ENCODE measurements around the gene NRBF2. TPM values are rescaled to one million over a fixed set of nuclear protein-coding genes. Genes with fewer than 3 reads are reported as not detected.

The NRBF2 gene
- total and polyA plus RNA-seq, 2 experiments from 2014 or later: 22.9 to 38.3 TPM

DNA sequence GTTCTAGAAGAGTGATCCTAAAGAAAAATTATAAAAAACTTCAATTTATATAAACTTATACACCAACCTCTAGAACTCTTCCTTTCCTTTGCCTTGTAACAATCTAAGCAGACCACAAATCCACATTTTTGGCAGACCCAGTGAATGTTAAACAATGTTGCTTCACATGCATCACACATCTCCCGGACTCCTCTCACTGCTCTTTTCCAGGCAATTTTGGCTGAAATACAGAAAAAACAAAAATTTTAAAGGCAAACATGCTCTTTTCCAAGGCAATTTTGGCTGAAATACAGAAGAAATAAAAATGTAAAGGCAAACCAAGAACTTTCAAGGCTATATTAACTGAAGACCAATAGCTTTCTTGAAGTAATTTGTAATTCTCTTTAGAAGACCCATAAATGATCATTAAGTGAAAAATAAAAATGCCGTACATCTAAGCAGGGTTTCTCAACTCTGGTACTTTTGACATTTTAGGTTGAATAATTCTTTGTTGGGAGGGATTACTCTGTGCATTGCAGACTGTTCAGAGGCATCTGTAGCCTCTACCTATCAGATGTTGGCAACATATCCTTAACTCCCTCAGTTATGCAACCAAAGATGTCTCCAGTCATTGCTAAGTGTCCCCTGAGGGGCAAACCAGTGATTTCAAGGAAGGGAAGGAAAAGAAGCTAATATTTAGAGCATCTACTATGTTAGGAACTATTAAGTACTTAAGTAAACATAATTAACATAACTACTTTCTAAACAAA is 64.4 kb downstream of the NRBF2 start:
- Histone ChIP-seq H3K27me3 (ENCODE audit: insufficient read depth) (no peaks in the 10 kb centered on the region), H3K4me3 (no peak overlapping the region), H4K20me1 (replicated peaks; ENCODE audit: insufficient read depth) (peaks cover 5% of the 10 kb centered on the region; the same call in 1 of the 2 replicates), H2AFZ (no peak overlapping the region), H3K4me1 (ENCODE audit: insufficient read depth) (peaks cover 24% of the 10 kb centered on the region), H3F3A (replicated peaks; ENCODE audit: low read depth) (no peaks in the 10 kb centered on the region), H3K4me2 (no peak overlapping the region), H3K36me3 (ENCODE audit: insufficient read depth) (peaks cover 63% of the 10 kb centered on the region), H3K79me2 (replicated peaks; ENCODE audit: insufficient read depth) (peaks cover 49% of the 10 kb centered on the region), H3K9me2 (ENCODE audit: insufficient read depth) (no peaks in the 10 kb centered on the region), H3K27ac (ENCODE audit: low read depth) (0 out of 2 replicates have a peak overlapping the region, but pooled peaks have one; percentile 7)
- no peak overlapping the region for H3K4me3 Mint-ChIP-seq
- DNase-seq (ENCODE audit: low spot score) (no peak), ATAC-seq (no peak)
- TF ChIP-seq STAT1 (IDR thresholded peaks at IDR 0.05; ENCODE audit: unreplicated experiment) (no peak), ETS1 (IDR thresholded peaks at IDR 0.05) (no peak), JUNB (IDR thresholded peaks at IDR 0.05; ENCODE audit: unreplicated experiment) (no peak)
- H3K27me3 Mint-ChIP-seq (ENCODE audit: insufficient read depth, low read depth, poor library complexity): peaks cover 4% of the 10 kb centered on the region
- H3K36me3 Mint-ChIP-seq (ENCODE audit: low read depth): peaks cover 63% of the 10 kb centered on the region
- no peak overlapping the region for H3K27ac Mint-ChIP-seq
- peaks cover 15% of the 10 kb centered on the region; the same call in 2 of the 3 replicates for H3K4me1 Mint-ChIP-seq
- H3K9me3 Mint-ChIP-seq: no peaks in the 10 kb centered on the region

GRCh38 chr10:63199716-63200115 is 66.6 kb downstream of the NRBF2 start:
- H3K4me2 ChIP-seq: no peak overlapping the region
- H3K9me2 ChIP-seq (ENCODE audit: insufficient read depth): no peaks in the 10 kb centered on the region
- H3K27ac Mint-ChIP-seq: peak overlapping the region; percentile 76; the same call in 1 of the 2 replicates
- no peak overlapping the region for H2AFZ ChIP-seq
- peaks cover 45% of the 10 kb centered on the region for H3K36me3 ChIP-seq (ENCODE audit: insufficient read depth)
- H3K79me2 ChIP-seq (replicated peaks; ENCODE audit: insufficient read depth): peaks cover 63% of the 10 kb centered on the region
- H3K4me1 Mint-ChIP-seq: peaks cover 23% of the 10 kb centered on the region; the same call in 2 of the 3 replicates
- H3K36me3 Mint-ChIP-seq (ENCODE audit: low read depth): peaks cover 48% of the 10 kb centered on the region
- peak overlapping the region; percentile 22; the same call in 1 of the 2 replicates for H3K27ac ChIP-seq (ENCODE audit: low read depth)
- H3K4me3 ChIP-seq: no peak overlapping the region
- no peaks in the 10 kb centered on the region for H3F3A ChIP-seq (replicated peaks; ENCODE audit: low read depth)
- no peak for TF ChIP-seq REST (IDR thresholded peaks at IDR 0.05; ENCODE audit: unreplicated experiment)
- peak; percentile 41; the same call in 1 of the 2 replicates for TF ChIP-seq NANOG (IDR thresholded peaks at IDR 0.05; ENCODE audit: borderline replicate concordance)
- H3K4me3 Mint-ChIP-seq: no peak overlapping the region; the same call in 2 of the 3 replicates
- no peak; the same call in 2 of the 3 replicates for ATAC-seq
- DNase-seq (ENCODE audit: low spot score): peak; percentile 30
- H3K27me3 ChIP-seq (ENCODE audit: insufficient read depth): no peaks in the 10 kb centered on the region
- no peaks in the 10 kb centered on the region for H3K9me3 Mint-ChIP-seq
- H4K20me1 ChIP-seq (replicated peaks; ENCODE audit: insufficient read depth): peaks cover 26% of the 10 kb centered on the region
- peaks cover 1% of the 10 kb centered on the region for H3K27me3 Mint-ChIP-seq (ENCODE audit: insufficient read depth, low read depth, poor library complexity)
- H3K4me1 ChIP-seq (ENCODE audit: insufficient read depth): peaks cover 34% of the 10 kb centered on the region
